ENCODE data around the gene HSP90AA1. TPM values are rescaled to one million over a fixed set of nuclear protein-coding genes. Genes with fewer than 3 reads are reported as not detected.
A peak's percentile ranks its signal among the peaks of the same experiment; 100 is the strongest.
"Not testable (repeated sequence)": the region's sequence is repeated elsewhere in the genome, so short reads cannot be mapped to it uniquely, and the experiment has no call there.

Gene HSP90AA1
- total RNA-seq, 1 donor from 2014 or later, result 277 TPM

- no peaks in the 10 kb centered on the region for H3K27me3 ChIP-seq
- DNase-seq (ENCODE audit: extremely low spot score in 2 of 2), result no peak
- TF ChIP-seq POLR2AphosphoS5 (IDR thresholded peaks at IDR 0.05; ENCODE audit: insufficient read depth in 1 of 2, low read depth in 1 of 2) (no peak), CTCF (IDR thresholded peaks at IDR 0.05) (no peak), POLR2A (IDR thresholded peaks at IDR 0.05) (no peak)
- H3K4me3 ChIP-seq, result peak overlapping the region; percentile 86 to 96
- no peaks in the 10 kb centered on the region for H3K9me3 ChIP-seq
- intact Hi-C loops (cut with DNase I), result no loop called here
- H3K36me3 ChIP-seq, result peaks cover 0 to 41% of the 10 kb centered on the region in 2 donors
- H3K27ac ChIP-seq, result peak overlapping the region; percentile 100
- H3K4me1 ChIP-seq, result peaks cover 52% of the 10 kb centered on the region
Observed at GRCh38 chr14:102086709-102086971, 204 bp downstream of the HSP90AA1 start.

GRCh38 chr14:102085948-102086708 is 716 bp downstream of the HSP90AA1 start:
- peak overlapping the region; percentile 86 to 96 for H3K4me3 ChIP-seq
- TF ChIP-seq POLR2AphosphoS5 (IDR thresholded peaks at IDR 0.05; ENCODE audit: insufficient read depth in 1 of 2, low read depth in 1 of 2) (peak in 1 of 2 donors; percentile 42), POLR2A (IDR thresholded peaks at IDR 0.05) (no peak), CTCF (IDR thresholded peaks at IDR 0.05) (no peak)
- peaks cover 0 to 46% of the 10 kb centered on the region in 2 donors for H3K36me3 ChIP-seq
- intact Hi-C loops (cut with DNase I), result no loop called here
- peak in 1 of 2 donors; percentile 85 for DNase-seq (ENCODE audit: extremely low spot score in 2 of 2)
- no peaks in the 10 kb centered on the region for H3K9me3 ChIP-seq
- peaks cover 53% of the 10 kb centered on the region for H3K4me1 ChIP-seq
- H3K27ac ChIP-seq, result peak overlapping the region; percentile 100
- H3K27me3 ChIP-seq, result no peaks in the 10 kb centered on the region

- Histone ChIP-seq H3K27ac (peak overlapping the region; percentile 100), H3K36me3 (peaks cover 0 to 52% of the 10 kb centered on the region in 2 donors), H3K4me3 (peak overlapping the region; percentile 86 to 96), H3K4me1 (peaks cover 53% of the 10 kb centered on the region), H3K9me3 (no peaks in the 10 kb centered on the region), H3K27me3 (no peaks in the 10 kb centered on the region)
- no peak for TF ChIP-seq POLR2AphosphoS5 (IDR thresholded peaks at IDR 0.05; ENCODE audit: insufficient read depth in 1 of 2, low read depth in 1 of 2)
- no peak for TF ChIP-seq POLR2A (IDR thresholded peaks at IDR 0.05)
- TF ChIP-seq CTCF (IDR thresholded peaks at IDR 0.05), result no peak
- intact Hi-C loops (cut with DNase I), result no loop called here
- peak in 1 of 2 donors; percentile 83 for DNase-seq (ENCODE audit: extremely low spot score in 2 of 2)
Observed at GRCh38 chr14:102085488-102085887, 1.4 kb downstream of the HSP90AA1 start.

- TF ChIP-seq POLR2A (IDR thresholded peaks at IDR 0.05) (no peak), POLR2AphosphoS5 (IDR thresholded peaks at IDR 0.05; ENCODE audit: insufficient read depth in 1 of 2, low read depth in 1 of 2) (no peak), CTCF (IDR thresholded peaks at IDR 0.05) (no peak)
- no peak for DNase-seq (ENCODE audit: extremely low spot score in 2 of 2)
- H3K4me1 ChIP-seq, result peaks cover 53% of the 10 kb centered on the region
- peaks cover 0 to 58% of the 10 kb centered on the region in 2 donors for H3K36me3 ChIP-seq
- no peaks in the 10 kb centered on the region for H3K27me3 ChIP-seq
- no peaks in the 10 kb centered on the region for H3K9me3 ChIP-seq
- H3K27ac ChIP-seq, result peak overlapping the region; percentile 100
- peak overlapping the region in 1 of 2 donors; percentile 86 for H3K4me3 ChIP-seq
- intact Hi-C loops (cut with DNase I), result no loop called here
Observed at GRCh38 chr14:102084931-102085330, 1.9 kb downstream of the HSP90AA1 start.

- H3K4me3 ChIP-seq; DNase-seq (ENCODE audit: extremely low spot score in 2 of 2); intact Hi-C loops (cut with DNase I); H3K27me3 ChIP-seq; H3K9me3 ChIP-seq: not testable (repeated sequence)
- Histone ChIP-seq H3K36me3 (peaks cover 0 to 62% of the 10 kb centered on the region in 2 donors), H3K4me1 (peaks cover 53% of the 10 kb centered on the region), H3K27ac (peak overlapping the region; percentile 100)
Observed at GRCh38 chr14:102084522-102084921, 2.3 kb downstream of the HSP90AA1 start.
